Measurements from ENCODE around the gene CATSPERE.

GRCh38 chr1:244636488-244637259 is 175.6 kb downstream of the CATSPERE start:
- TF ChIP-seq POLR2AphosphoS5 (IDR thresholded peaks at IDR 0.05) (no peak), CTCF (IDR thresholded peaks at IDR 0.05) (no peak)

All from breast epithelium (tissue), 3 donors.